ENCODE data around the gene TJP1. TPM values are rescaled to one million over a fixed set of nuclear protein-coding genes. Genes with fewer than 3 reads are reported as not detected.
A peak's percentile ranks its signal among the peaks of the same experiment; 100 is the strongest.
"Not testable (repeated sequence)": the region's sequence is repeated elsewhere in the genome, so short reads cannot be mapped to it uniquely, and the experiment has no call there.

The TJP1 gene
- total RNA-seq, 1 experiment from 2014 or later = 181 TPM

- CTCF ChIA-PET = interaction anchor here (0.8 kb wide), 1 partner anchor 108 kb away, joined by 3 read pairs; no protein-coding TSS in a partner anchor
- BruUV-seq (replicated peaks) = no TSS peak
- intact Hi-C loops (cut with micrococcal nuclease; ENCODE audit: unreplicated experiment) = no loop called here
- Histone ChIP-seq H3K4me1 (peaks cover 45% of the 10 kb centered on the region), H3K27me3 (replicated peaks; ENCODE audit: control insufficient read depth, insufficient read depth, low read length) (no peaks in the 10 kb centered on the region), H3K9me3 (no peaks in the 10 kb centered on the region), H3K36me3 (ENCODE audit: control insufficient read depth, insufficient read depth, low read length) (no peaks in the 10 kb centered on the region), H3K4me3 (ENCODE audit: low read depth, low read length) (no peak overlapping the region)
- Mint-ChIP-seq H3K4me3 (ENCODE audit: unreplicated experiment) (no peak overlapping the region), H3K36me3 (ENCODE audit: insufficient read depth, unreplicated experiment) (peaks cover 59% of the 10 kb centered on the region), H3K9me3 (ENCODE audit: unreplicated experiment) (no peaks in the 10 kb centered on the region), H3K27ac (ENCODE audit: unreplicated experiment) (no peak overlapping the region), H3K27me3 (ENCODE audit: insufficient read depth, unreplicated experiment) (no peaks in the 10 kb centered on the region), H3K4me1 (ENCODE audit: low read depth, unreplicated experiment) (peaks cover 42% of the 10 kb centered on the region)
- no peak for DNase-seq
- POLR2A ChIA-PET = no interaction called here
- TF ChIP-seq, protein P1, sequence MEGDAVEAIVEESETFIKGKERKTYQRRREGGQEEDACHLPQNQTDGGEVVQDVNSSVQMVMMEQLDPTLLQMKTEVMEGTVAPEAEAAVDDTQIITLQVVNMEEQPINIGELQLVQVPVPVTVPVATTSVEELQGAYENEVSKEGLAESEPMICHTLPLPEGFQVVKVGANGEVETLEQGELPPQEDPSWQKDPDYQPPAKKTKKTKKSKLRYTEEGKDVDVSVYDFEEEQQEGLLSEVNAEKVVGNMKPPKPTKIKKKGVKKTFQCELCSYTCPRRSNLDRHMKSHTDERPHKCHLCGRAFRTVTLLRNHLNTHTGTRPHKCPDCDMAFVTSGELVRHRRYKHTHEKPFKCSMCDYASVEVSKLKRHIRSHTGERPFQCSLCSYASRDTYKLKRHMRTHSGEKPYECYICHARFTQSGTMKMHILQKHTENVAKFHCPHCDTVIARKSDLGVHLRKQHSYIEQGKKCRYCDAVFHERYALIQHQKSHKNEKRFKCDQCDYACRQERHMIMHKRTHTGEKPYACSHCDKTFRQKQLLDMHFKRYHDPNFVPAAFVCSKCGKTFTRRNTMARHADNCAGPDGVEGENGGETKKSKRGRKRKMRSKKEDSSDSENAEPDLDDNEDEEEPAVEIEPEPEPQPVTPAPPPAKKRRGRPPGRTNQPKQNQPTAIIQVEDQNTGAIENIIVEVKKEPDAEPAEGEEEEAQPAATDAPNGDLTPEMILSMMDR (IDR thresholded peaks at IDR 0.05; ENCODE audit: insufficient read depth in 1 of 2, low read depth in 1 of 2, low read length in 1 of 2, severe bottlenecking in 1 of 2, unreplicated experiment in 1 of 2) = no peak
Measured at GRCh38 chr15:29818141-29818540, 4.1 kb downstream of the TJP1 start.

DNA sequence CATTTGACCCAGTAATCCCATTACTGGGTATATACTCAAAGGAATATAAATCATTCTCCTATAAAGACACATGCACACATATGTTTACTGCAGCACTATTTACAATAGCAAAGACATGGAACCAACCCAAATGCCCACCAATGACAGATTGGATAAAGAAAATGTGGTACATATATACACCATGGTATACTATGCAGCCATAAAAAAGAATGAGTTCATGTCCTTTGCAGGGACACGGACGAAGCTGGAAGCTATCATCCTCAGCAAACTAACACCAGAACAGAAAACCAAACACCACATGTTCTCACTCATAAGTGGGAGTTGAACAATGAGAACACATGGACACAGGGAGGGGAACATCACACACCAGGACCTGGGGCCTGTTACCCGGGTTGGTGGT lies 4.8 kb downstream of the TJP1 start:
- DNase-seq; intact Hi-C loops (cut with micrococcal nuclease; ENCODE audit: unreplicated experiment); H3K4me3 Mint-ChIP-seq (ENCODE audit: unreplicated experiment); CTCF ChIA-PET; POLR2A ChIA-PET; H3K27ac Mint-ChIP-seq (ENCODE audit: unreplicated experiment); H3K27me3 Mint-ChIP-seq (ENCODE audit: insufficient read depth, unreplicated experiment); H3K27me3 ChIP-seq (replicated peaks; ENCODE audit: control insufficient read depth, insufficient read depth, low read length); H3K9me3 ChIP-seq; BruUV-seq (replicated peaks); H3K9me3 Mint-ChIP-seq (ENCODE audit: unreplicated experiment); H3K4me3 ChIP-seq (ENCODE audit: low read depth, low read length); H3K36me3 ChIP-seq (ENCODE audit: control insufficient read depth, insufficient read depth, low read length): not testable (repeated sequence)
- peaks cover 55% of the 10 kb centered on the region for H3K36me3 Mint-ChIP-seq (ENCODE audit: insufficient read depth, unreplicated experiment)
- H3K4me1 Mint-ChIP-seq (ENCODE audit: low read depth, unreplicated experiment) = peaks cover 48% of the 10 kb centered on the region
- H3K4me1 ChIP-seq = peaks cover 52% of the 10 kb centered on the region

DNA sequence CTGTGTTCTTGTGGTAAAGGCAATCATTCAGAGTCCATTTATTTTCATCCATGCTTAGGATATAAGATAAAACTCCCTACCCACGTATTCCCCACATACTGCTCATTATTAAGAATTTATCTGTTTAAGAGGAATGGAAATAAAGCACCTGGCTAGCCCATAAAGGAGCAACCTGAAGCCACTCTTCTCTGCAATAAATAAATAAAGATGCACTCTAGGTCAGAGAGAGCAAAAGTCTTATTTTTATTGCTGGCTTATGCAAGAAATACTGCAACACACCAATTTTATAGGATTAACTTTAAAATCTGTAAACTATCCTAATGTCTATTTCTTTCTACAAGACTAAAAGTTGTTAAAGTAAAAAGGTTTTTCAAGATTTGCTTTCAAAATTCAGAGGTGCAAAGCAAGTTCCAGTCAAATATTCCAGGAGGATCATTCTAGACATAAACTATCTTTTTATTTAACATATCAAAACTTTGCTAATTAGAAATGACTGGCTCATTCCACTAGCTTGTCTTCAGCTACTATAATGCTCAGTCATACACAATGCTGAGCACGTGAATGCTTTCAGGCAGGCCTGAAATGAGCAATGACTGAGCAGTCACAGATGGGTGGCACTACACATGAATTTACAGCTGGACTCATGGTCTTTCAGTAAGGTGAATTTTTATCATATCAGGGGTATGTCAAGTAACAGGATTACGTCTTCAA lies 7.1 kb downstream of the TJP1 start:
- Histone ChIP-seq H3K27me3 (replicated peaks; ENCODE audit: control insufficient read depth, insufficient read depth, low read length) (no peaks in the 10 kb centered on the region), H3K4me1 (peaks cover 71% of the 10 kb centered on the region), H3K4me3 (ENCODE audit: low read depth, low read length) (no peak overlapping the region), H3K36me3 (ENCODE audit: control insufficient read depth, insufficient read depth, low read length) (no peaks in the 10 kb centered on the region; the same call in 1 of the 2 replicates), H3K9me3 (no peaks in the 10 kb centered on the region)
- no peak for DNase-seq
- ChIA-PET CTCF (interaction anchor here (0.5 to 2.6 kb wide), 2 partner anchors 110 to 260 kb away, joined by 4 to 12 read pairs; no protein-coding TSS in a partner anchor), POLR2A (no interaction called here)
- intact Hi-C loops (cut with micrococcal nuclease; ENCODE audit: unreplicated experiment) = loop anchor here (5.0 kb wide), 1 partner anchor 58 kb away; no protein-coding TSS in a partner anchor
- Mint-ChIP-seq H3K27me3 (ENCODE audit: insufficient read depth, unreplicated experiment) (no peaks in the 10 kb centered on the region), H3K36me3 (ENCODE audit: insufficient read depth, unreplicated experiment) (peaks cover 51% of the 10 kb centered on the region), H3K4me3 (ENCODE audit: unreplicated experiment) (no peak overlapping the region), H3K9me3 (ENCODE audit: unreplicated experiment) (no peaks in the 10 kb centered on the region), H3K27ac (ENCODE audit: unreplicated experiment) (peak overlapping the region; percentile 2), H3K4me1 (ENCODE audit: low read depth, unreplicated experiment) (peaks cover 71% of the 10 kb centered on the region)
- TF ChIP-seq, protein P1 (IDR thresholded peaks at IDR 0.05; ENCODE audit: insufficient read depth in 1 of 2, low read depth in 1 of 2, low read length in 1 of 2, severe bottlenecking in 1 of 2, unreplicated experiment in 1 of 2) = no peak
- BruUV-seq (replicated peaks) = no TSS peak
